Measurements from ENCODE around the gene FSTL3.
A peak's percentile ranks its signal among the peaks of the same experiment; 100 is the strongest.

The FSTL3 gene

DNA sequence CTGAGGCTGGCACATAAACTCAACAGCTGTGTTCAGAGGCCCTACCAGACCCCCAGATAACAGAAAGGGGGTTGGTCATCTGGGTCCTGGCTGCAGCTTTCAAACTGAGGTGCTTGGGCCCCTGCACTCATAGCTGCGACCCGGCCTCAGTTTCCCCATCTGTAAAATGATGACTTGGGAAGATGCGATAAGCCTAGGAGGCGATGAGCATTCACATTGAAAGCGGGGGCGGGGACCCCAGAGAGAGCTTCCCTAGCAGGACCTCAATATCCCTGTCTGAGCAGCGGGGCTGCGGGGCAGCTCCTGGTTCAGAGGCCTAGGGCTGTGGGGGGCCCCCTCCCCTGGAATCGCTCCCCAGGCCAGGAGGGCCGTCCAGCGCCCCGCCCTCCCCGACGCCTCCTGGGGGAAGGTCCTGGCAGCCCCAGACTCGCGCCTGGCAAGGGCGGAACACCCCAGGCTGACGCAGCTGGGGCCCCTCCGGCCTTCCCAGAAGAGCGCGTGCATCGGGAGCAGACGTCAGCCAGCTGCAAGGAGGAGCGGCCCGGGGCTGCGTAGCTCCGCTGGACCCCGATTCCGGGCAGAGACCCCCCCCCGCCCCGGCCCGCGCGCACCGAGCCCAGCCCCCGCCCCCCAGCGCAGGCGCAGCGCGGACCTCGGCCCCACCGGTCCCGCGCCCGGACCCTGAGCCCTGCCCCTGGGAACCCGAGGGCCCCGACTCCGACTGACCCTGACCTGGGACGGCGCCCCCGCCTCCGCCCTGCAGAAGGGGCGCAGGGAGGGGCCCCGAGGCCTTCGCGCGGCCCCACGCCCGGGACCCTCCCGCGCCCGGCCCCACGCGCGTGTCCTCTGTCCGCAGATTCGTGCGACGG is 3.5 kb downstream of the FSTL3 start:
- Histone ChIP-seq H3K4me2 (ENCODE audit: insufficient read depth, low read length) (peak overlapping the region; percentile 92), H3K27me3 (ENCODE audit: insufficient read depth, low read length, poor library complexity) (no peaks in the 10 kb centered on the region), H3K27ac (ENCODE audit: low read length) (peak overlapping the region; percentile 90), H3K36me3 (ENCODE audit: insufficient read depth, low read length) (no peaks in the 10 kb centered on the region; the same call in 1 of the 2 replicates), H3K9me3 (ENCODE audit: insufficient read depth, low read length, severe bottlenecking) (no peaks in the 10 kb centered on the region), H2AFZ (ENCODE audit: low read depth, low read length) (peak overlapping the region; percentile 87), H4K20me1 (ENCODE audit: insufficient read depth, low read length) (peaks cover 18% of the 10 kb centered on the region), H3K4me3 (ENCODE audit: low read depth in 1 of 2, low read length in 2 of 2) (peak overlapping the region; percentile 91 to 96; a peak in 3 of 4 replicates), H3K9ac (ENCODE audit: low read depth, low read length) (peak overlapping the region; percentile 100), H3K4me1 (ENCODE audit: insufficient read depth, low read length) (peaks cover 19% of the 10 kb centered on the region), H3K79me2 (ENCODE audit: insufficient read depth, low read length) (peaks cover 9% of the 10 kb centered on the region)
- TF ChIP-seq, protein P1, sequence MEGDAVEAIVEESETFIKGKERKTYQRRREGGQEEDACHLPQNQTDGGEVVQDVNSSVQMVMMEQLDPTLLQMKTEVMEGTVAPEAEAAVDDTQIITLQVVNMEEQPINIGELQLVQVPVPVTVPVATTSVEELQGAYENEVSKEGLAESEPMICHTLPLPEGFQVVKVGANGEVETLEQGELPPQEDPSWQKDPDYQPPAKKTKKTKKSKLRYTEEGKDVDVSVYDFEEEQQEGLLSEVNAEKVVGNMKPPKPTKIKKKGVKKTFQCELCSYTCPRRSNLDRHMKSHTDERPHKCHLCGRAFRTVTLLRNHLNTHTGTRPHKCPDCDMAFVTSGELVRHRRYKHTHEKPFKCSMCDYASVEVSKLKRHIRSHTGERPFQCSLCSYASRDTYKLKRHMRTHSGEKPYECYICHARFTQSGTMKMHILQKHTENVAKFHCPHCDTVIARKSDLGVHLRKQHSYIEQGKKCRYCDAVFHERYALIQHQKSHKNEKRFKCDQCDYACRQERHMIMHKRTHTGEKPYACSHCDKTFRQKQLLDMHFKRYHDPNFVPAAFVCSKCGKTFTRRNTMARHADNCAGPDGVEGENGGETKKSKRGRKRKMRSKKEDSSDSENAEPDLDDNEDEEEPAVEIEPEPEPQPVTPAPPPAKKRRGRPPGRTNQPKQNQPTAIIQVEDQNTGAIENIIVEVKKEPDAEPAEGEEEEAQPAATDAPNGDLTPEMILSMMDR (IDR thresholded peaks at IDR 0.05; ENCODE audit: borderline replicate concordance, extremely low read depth, low read length, poor library complexity, severe bottlenecking): no peak
- TF ChIP-seq EZH2 (IDR thresholded peaks at IDR 0.05; ENCODE audit: borderline replicate concordance, low read depth, low read length, severe bottlenecking): no peak
- ATAC-seq (ENCODE audit: insufficient read depth, low read depth) (peak; percentile 28), DNase-seq (peak; percentile 61)

DNA sequence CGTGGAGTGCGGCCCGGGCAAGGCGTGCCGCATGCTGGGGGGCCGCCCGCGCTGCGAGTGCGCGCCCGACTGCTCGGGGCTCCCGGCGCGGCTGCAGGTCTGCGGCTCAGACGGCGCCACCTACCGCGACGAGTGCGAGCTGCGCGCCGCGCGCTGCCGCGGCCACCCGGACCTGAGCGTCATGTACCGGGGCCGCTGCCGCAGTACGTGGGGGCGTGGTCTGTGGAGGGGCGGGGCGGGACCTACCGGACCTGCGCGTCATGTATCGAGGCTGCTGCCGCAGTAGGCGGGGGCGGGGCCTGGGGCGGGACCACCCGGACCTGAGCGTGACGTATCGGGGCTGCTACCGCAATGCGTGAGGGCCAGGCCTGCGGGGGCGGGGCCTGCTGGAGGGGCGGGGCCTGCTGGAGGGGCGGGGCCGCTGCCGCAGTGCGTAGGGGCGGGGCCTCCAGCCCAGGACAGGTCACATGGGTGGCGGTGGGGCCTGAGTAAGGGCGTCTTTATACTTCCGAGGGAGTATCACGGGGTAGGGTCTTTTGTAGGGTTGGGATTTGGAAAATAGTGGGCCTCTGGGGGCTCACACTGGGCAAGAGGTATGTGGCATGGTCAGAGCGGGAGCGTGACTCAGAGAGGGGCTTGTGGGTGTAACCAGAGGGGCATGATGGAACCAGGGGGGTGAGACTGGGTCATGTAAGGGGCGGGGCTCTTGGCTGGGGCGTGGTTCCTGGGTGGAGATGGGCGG is 4.3 kb downstream of the FSTL3 start:
- peaks cover 9% of the 10 kb centered on the region for H3K79me2 ChIP-seq (ENCODE audit: insufficient read depth, low read length)
- H3K4me3 ChIP-seq (ENCODE audit: low read depth in 1 of 2, low read length in 2 of 2): peak overlapping the region; percentile 91 to 96; a peak in 3 of 4 replicates
- peaks cover 18% of the 10 kb centered on the region for H4K20me1 ChIP-seq (ENCODE audit: insufficient read depth, low read length)
- peak overlapping the region; percentile 99 for H2AFZ ChIP-seq (ENCODE audit: low read depth, low read length)
- no peaks in the 10 kb centered on the region; the same call in 1 of the 2 replicates for H3K36me3 ChIP-seq (ENCODE audit: insufficient read depth, low read length)
- H3K27ac ChIP-seq (ENCODE audit: low read length): peak overlapping the region; percentile 94
- ATAC-seq (ENCODE audit: insufficient read depth, low read depth) (peak; percentile 75), DNase-seq (peak; percentile 100)
- H3K27me3 ChIP-seq (ENCODE audit: insufficient read depth, low read length, poor library complexity): no peaks in the 10 kb centered on the region
- H3K9ac ChIP-seq (ENCODE audit: low read depth, low read length): peak overlapping the region; percentile 100
- no peaks in the 10 kb centered on the region for H3K9me3 ChIP-seq (ENCODE audit: insufficient read depth, low read length, severe bottlenecking)
- H3K4me1 ChIP-seq (ENCODE audit: insufficient read depth, low read length): peaks cover 19% of the 10 kb centered on the region
- H3K4me2 ChIP-seq (ENCODE audit: insufficient read depth, low read length): peak overlapping the region; percentile 92
- TF ChIP-seq, protein P1 (IDR thresholded peaks at IDR 0.05; ENCODE audit: borderline replicate concordance, extremely low read depth, low read length, poor library complexity, severe bottlenecking): peak; percentile 71
- TF ChIP-seq EZH2 (IDR thresholded peaks at IDR 0.05; ENCODE audit: borderline replicate concordance, low read depth, low read length, severe bottlenecking): no peak

DNA sequence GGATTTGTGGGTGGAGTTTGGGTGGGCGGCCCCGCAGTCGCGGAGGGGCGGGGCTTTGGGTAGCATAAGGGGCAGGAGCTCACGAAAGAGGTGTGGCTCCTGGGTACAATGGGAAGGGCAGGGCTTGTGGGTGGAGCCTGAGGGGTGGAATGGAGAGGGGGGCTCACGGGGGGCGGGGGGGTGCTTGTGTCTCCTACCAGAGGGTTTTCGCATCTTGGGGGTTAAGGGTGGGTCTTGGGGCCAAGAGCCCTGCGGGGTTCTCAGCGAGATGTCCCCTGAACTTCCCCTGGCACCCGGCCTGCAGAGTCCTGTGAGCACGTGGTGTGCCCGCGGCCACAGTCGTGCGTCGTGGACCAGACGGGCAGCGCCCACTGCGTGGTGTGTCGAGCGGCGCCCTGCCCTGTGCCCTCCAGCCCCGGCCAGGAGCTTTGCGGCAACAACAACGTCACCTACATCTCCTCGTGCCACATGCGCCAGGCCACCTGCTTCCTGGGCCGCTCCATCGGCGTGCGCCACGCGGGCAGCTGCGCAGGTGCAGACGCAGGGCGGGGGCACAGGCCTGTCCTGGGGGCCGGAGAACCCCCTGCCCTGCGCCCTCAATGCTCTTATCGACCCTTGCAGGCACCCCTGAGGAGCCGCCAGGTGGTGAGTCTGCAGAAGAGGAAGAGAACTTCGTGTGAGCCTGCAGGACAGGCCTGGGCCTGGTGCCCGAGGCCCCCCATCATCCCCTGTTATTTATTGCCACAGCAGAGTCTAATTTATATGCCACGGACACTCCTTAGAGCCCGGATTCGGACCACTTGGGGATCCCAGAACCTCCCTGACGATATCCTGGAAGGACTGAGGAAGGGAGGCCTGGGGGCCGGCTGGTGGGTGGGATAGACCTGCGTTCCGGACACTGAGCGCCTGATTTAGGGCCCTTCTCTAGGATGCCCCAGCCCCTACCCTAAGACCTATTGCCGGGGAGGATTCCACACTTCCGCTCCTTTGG is 5.1 kb downstream of the FSTL3 start:
- H4K20me1 ChIP-seq (ENCODE audit: insufficient read depth, low read length): peaks cover 18% of the 10 kb centered on the region
- peaks cover 9% of the 10 kb centered on the region for H3K79me2 ChIP-seq (ENCODE audit: insufficient read depth, low read length)
- DNase-seq (no peak), ATAC-seq (ENCODE audit: insufficient read depth, low read depth) (peak; percentile 71)
- H3K9ac ChIP-seq (ENCODE audit: low read depth, low read length): peak overlapping the region; percentile 54; the same call in 1 of the 2 replicates
- H3K36me3 ChIP-seq (ENCODE audit: insufficient read depth, low read length): no peaks in the 10 kb centered on the region; the same call in 1 of the 2 replicates
- no peaks in the 10 kb centered on the region for H3K9me3 ChIP-seq (ENCODE audit: insufficient read depth, low read length, severe bottlenecking)
- H3K4me2 ChIP-seq (ENCODE audit: insufficient read depth, low read length): peak overlapping the region; percentile 92
- TF ChIP-seq EZH2 (IDR thresholded peaks at IDR 0.05; ENCODE audit: borderline replicate concordance, low read depth, low read length, severe bottlenecking): no peak
- TF ChIP-seq, protein P1 (IDR thresholded peaks at IDR 0.05; ENCODE audit: borderline replicate concordance, extremely low read depth, low read length, poor library complexity, severe bottlenecking): no peak
- H3K4me3 ChIP-seq (ENCODE audit: low read depth in 1 of 2, low read length in 2 of 2): peak overlapping the region in 1 of 2 experiments; percentile 70; a peak in 3 of 4 replicates
- H2AFZ ChIP-seq (ENCODE audit: low read depth, low read length): peak overlapping the region; percentile 99
- H3K4me1 ChIP-seq (ENCODE audit: insufficient read depth, low read length): peaks cover 19% of the 10 kb centered on the region
- H3K27ac ChIP-seq (ENCODE audit: low read length): peak overlapping the region; percentile 94
- H3K27me3 ChIP-seq (ENCODE audit: insufficient read depth, low read length, poor library complexity): no peaks in the 10 kb centered on the region

Measured in DND-41 (cell line).